SK-N-DZ (cell line): Measurements from ENCODE around the gene SCN1B.
"Not testable (repeated sequence)": the region's sequence is repeated elsewhere in the genome, so short reads cannot be mapped to it uniquely, and the experiment has no call there.

Experiments
- DNase-seq: peaks from one replicate; pipeline ENCODE4 v3.0.0-alpha.2; 2015; ENCODE audit warnings: low spot score

Gene SCN1B

DNA sequence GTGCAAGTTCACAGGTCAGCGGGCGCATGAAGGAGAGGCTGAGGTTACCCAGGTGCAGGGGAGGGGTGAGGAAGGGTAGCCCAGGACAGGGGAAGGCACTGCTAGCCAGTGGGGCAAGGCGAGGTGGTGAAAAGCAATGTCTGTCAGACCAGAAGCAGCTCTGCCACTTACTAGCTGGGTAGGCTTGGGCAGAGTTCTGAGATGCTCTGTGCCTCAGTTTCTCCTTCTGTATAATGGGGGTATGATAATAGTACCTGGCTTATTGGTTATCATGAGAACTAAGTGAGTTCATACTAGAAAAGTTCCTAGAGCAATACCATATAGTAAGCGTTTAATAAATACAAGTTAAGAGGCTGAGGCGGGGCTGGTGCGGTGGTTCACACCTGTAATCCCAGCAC is 14.3 kb upstream of the SCN1B start:
- no peak for DNase-seq

GRCh38 chr19:35017507-35017906 is 12.8 kb upstream of the SCN1B start:
- no peak for DNase-seq

DNA sequence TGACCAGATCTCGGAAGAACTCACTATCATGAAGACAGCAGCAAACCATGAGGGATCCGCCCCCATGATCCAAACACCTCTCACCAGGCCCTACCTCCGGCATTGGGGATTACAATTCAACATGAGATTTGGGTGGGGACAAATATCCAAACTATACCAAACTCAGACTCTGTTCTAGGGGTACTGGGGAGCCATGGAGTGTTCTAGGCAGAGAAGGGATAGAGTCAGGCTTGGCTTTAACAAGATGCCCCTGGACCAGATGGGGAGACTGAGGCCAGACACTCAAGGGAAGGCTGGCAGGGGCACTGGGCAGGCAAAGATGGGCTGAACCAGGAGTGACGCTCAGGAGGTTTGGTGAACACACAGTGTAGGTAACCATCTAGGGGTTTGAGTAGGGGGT is 11.9 kb upstream of the SCN1B start:
- DNase-seq = no peak

- DNase-seq = no peak
These were observed 11.1 kb upstream of the SCN1B start for GRCh38 chr19:35019144-35019543.

DNA sequence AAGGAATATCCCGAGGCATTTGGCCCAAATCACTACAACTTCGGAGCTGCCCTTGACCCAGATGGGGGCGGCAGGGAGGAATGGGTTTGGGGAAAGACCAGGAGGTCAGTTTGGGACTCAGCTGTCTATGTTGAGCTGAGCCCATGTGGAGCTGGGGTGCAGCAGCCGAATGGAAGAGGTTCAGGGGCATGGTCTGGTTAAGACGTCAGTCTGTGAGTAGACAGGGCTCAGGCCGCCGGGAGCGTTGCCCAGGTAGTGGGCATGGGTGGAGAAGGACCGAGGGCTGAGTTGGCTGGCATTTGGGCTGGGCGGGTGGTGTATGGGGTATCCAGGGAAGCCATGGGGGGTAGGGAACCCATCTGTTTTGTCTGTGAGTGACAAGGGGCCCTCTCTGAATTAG is 9.3 kb upstream of the SCN1B start:
- DNase-seq = no peak

DNA sequence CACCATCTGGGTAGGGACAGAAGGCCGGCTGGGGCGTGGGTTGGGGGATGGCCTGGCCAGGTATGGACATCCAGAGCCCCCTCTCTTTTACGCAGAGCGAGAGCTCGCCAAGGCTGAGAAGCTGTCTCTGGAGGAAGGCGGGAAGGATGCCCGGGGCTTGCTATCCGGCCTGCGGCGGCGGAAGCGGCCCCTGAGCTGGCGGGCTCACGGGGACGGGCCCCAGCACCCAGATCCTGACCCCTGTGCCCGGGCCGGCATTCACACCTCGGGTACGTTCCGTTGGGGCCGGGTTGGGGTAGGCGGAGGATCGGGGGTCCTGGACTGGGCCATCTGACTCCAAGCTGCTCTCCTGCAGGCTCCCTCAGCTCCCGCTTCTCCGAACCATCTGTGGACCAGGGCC is 8.7 kb upstream of the SCN1B start:
- DNase-seq = no peak

GRCh38 chr19:35022460-35022859 is 7.8 kb upstream of the SCN1B start:
- DNase-seq = no peak

DNA sequence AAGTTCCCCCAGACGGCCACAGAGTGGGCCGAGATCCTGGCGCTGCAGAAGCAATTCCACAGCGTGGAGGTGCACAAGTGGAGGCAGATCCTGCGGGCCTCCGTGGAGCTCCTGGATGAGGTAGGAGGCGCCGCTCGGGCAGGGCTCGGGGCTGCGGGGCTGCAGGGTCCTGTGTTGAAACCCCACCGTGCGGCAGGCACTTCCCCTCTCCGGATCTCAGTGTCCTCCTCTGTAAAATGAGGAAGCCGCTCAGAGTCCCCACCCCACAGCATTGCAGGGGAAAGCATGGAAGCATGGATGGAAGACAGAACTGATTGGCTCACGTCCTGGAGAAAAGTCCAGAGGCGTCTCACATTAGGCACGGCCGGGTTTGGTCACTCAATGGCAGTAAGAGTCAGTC is 6.8 kb upstream of the SCN1B start:
- DNase-seq = no peak

GRCh38 chr19:35024095-35024494 is 6.2 kb upstream of the SCN1B start:
- no peak for DNase-seq

GRCh38 chr19:35025969-35026368 is 4.3 kb upstream of the SCN1B start:
- no peak for DNase-seq

- no peak for DNase-seq
These were observed 3.9 kb upstream of the SCN1B start for GRCh38 chr19:35026418-35026817.

DNA sequence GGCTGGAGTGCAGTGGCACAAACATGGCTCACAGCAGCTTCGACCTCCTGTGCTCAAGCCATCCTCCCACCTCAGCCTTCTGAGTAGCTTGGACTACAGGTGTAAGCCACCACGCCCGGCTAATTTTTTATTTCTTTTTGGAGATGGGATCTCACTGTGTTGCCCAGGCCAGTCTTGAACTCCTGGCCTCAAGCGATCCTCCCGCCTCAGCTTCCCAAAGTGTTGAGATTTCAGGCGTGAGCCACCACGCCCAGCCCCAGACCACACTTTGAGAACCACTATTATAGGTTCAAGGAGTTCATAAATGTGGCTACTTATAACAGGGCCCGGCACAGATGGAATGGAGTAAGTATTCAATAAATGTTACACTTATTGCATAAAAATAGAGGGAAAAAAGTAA is 3.3 kb upstream of the SCN1B start:
- DNase-seq = no peak

DNA sequence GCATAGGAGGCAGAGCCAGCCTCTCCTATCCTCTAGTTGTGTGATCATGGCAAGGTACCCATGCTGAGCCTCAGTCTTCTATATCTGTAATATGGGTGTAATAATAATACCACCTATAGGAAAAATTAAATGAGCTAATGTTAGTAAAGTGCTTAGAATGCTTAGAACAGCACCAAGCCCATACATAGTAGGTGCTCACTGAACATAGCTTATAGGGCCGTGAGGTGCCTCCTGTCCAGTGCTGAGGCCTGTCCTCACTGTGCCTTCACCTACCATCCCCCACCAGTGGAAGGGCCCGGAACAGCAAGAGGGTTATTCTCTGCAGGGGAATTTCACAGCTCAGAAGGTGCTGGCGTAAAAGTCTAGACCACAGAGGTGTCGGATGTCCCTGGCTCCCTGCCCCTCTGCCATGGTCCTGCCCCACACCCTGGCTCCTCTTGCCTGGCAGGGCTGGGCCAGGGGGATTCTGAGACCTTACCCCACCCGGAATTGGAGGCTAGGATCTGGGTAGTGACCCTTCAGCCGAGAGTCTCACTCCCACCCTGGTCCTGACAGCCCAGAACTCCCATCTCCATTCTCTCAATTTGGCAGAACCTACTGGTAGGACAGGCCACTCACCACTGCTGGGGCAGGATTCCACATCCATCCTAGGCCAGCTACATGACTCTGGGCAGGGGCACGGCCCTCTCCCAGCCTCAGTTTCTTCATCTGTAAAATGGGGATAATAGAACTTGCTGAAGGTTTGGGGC is 2.2 kb upstream of the SCN1B start:
- DNase-seq = no peak

GRCh38 chr19:35028600-35028885 is 1.7 kb upstream of the SCN1B start:
- not testable (repeated sequence) for DNase-seq

GRCh38 chr19:35029275-35029736 is 964 bp upstream of the SCN1B start:
- not testable (repeated sequence) for DNase-seq

DNA sequence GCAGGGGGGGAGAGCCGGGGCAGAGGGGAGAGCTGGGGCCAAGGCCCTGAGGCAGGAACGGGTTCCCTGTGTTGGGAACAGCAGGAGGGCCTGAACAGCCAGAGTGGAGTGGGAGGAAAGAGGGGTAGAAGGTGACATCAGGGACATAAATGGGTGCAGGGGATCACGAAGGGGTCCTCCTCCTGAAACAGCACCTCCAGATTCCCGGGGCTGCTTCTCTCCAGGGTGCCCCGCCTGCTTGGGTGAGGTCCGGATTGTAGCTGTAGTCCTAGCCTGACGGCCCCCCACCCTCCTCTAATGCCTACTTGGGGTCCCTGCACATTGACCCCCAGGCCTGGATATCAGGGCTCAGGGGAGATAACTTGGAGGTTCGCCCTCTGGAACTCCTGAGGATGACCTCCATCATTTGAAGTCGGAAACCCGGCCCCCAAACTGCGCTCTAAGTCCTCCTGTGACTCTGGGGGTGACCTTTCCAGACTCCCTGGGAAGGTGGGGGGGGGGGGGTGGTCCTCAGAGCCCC is 473 bp upstream of the SCN1B start:
- DNase-seq = no peak

- DNase-seq = no peak
These were observed 1.0 kb downstream of the SCN1B start for GRCh38 chr19:35031072-35031881.

- DNase-seq = no peak
These were observed 2.1 kb downstream of the SCN1B start for GRCh38 chr19:35032356-35032865.

DNA sequence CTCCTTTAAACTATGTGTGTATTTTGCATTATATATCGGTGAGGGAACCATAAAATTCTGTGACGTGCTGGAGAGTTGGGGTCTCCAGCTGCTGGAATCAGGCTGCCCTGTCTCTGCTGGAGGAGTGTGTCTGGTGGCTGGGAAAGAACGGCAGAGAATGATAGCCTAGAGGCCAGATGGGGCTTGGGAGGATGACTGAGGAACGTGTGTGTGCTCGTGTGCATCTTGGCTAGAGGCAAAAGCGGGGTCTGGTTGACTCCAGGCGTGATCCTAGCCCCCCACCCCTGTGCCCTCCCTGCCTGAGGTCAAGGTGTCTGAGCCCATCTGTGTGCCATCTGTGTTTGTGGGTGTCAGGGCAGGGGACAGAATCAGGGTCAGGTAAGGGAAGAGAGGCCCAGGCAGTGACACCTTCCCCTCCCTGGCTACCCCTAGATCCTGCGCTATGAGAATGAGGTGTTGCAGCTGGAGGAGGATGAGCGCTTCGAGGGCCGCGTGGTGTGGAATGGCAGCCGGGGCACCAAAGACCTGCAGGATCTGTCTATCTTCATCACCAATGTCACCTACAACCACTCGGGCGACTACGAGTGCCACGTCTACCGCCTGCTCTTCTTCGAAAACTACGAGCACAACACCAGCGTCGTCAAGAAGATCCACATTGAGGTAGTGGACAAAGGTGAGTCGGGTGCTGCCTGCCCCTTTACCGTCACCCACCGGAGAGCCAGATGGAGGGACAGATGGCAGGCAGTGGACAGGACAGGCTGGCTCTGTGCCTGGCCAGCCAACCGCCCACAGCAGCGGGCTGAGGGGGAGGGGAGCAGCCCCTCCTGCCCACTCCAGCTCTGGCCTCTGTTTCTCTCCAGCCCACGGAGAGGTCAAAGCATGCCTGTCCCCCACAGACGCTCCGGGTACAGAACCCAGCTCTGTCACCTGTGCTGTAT is 3.1 kb downstream of the SCN1B start:
- no peak for DNase-seq

GRCh38 chr19:35034005-35034502 is 3.8 kb downstream of the SCN1B start:
- DNase-seq = no peak

- no peak for DNase-seq
These were observed 4.5 kb downstream of the SCN1B start for GRCh38 chr19:35034588-35035382.
